AG04450 (cell line): Measurements from ENCODE around the gene DESI2. TPM values are rescaled to one million over a fixed set of nuclear protein-coding genes. Genes with fewer than 3 reads are reported as not detected.
"Not testable (repeated sequence)": the region's sequence is repeated elsewhere in the genome, so short reads cannot be mapped to it uniquely, and the experiment has no call there.

Source experiments
- CTCF ChIA-PET: fragments of 300-600, 350-600 bp; formaldehyde crosslinking; extraction: SDS; loops from one replicate; lab custom pipeline; 2022; ENCODE audit warnings: antibody characterized with exemption, inconsistent platforms; lab: Charles Lee
- POLR2A ChIA-PET: fragments of 350-600 bp; formaldehyde crosslinking; extraction: SDS; loops from one replicate; lab custom pipeline; 2021; ENCODE audit warnings: antibody characterized with exemption, inconsistent platforms; lab: Yijun Ruan, JAX
- DNase-seq: peaks from one replicate; pipeline ENCODE4 v3.0.0-alpha.2; 2011; ENCODE audit warnings: low read depth, low spot score
- H3K27ac ChIP-seq: one replicate; pipeline ENCODE4 v1.5.1; 2012; ENCODE audit warnings: low read depth, low read length, control low read depth
- H3K27me3 ChIP-seq: one replicate; pipeline ENCODE4 v1.6.0; 2012; ENCODE audit warnings: low read length; ENCODE audit not compliant: control insufficient read depth, insufficient read depth
- H3K4me3 ChIP-seq: 2 replicates; pipeline ENCODE4 v1.5.1; 2011; ENCODE audit warnings: mild to moderate bottlenecking, low read depth, low read length, control low read depth
- H3K9me3 ChIP-seq: 2 replicates; pipeline ENCODE4 v1.5.1; 2012; ENCODE audit warnings: low read length; ENCODE audit not compliant: control insufficient read depth, insufficient read depth
- polyA plus RNA-seq: library from polyadenylated mRNA; depleted of rRNA; stranded (reverse); fragments of >200 nt; gene quantifications from 2 replicates; pipeline ENCODE4 v1.2.3, GENCODE V29; 2011
- TF ChIP-seq, protein P1 (sequence below): IDR thresholded peaks from 2 replicates; pipeline ENCODE4 v1.5.1; 2011; ENCODE audit warnings: low read depth, low read length, control low read depth, inconsistent platforms

Gene DESI2
- polyA plus RNA-seq, 1 experiment = 60.2 TPM

DNA sequence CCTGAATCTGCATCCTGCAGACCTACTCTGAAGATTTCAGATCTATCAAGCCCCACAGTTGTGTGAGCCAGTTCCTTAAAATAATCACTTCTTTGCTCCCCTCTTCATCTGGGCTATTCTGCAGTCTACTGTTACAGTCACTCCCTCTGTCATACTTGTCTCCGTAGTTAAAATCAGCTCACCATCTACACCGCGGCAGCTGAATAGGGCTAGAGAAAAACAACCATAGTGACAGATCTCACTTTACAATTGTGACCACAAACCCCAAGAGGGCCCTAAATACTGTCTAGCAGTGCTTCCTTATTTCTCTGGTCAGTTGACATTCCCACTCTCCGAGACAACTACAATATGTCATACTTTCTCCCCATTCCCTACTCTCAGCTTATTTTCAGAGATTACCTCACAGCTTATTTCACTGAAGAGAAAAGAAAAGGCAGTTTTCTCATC lies 12.9 kb downstream of the DESI2 start:
- Histone ChIP-seq H3K27me3 (no peaks in the 10 kb centered on the region), H3K4me3 (no peak overlapping the region), H3K9me3 (no peaks in the 10 kb centered on the region), H3K27ac (no peak overlapping the region)
- TF ChIP-seq, protein P1, sequence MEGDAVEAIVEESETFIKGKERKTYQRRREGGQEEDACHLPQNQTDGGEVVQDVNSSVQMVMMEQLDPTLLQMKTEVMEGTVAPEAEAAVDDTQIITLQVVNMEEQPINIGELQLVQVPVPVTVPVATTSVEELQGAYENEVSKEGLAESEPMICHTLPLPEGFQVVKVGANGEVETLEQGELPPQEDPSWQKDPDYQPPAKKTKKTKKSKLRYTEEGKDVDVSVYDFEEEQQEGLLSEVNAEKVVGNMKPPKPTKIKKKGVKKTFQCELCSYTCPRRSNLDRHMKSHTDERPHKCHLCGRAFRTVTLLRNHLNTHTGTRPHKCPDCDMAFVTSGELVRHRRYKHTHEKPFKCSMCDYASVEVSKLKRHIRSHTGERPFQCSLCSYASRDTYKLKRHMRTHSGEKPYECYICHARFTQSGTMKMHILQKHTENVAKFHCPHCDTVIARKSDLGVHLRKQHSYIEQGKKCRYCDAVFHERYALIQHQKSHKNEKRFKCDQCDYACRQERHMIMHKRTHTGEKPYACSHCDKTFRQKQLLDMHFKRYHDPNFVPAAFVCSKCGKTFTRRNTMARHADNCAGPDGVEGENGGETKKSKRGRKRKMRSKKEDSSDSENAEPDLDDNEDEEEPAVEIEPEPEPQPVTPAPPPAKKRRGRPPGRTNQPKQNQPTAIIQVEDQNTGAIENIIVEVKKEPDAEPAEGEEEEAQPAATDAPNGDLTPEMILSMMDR = no peak
- ChIA-PET POLR2A (interaction anchor here (0.6 kb wide), 1 partner anchor 1297 kb away, joined by 3 read pairs; no protein-coding TSS in a partner anchor), CTCF (interaction anchor here (1.1 kb wide), 1 partner anchor 10 kb away, joined by 3 read pairs; no protein-coding TSS in a partner anchor)
- DNase-seq = no peak

DNA sequence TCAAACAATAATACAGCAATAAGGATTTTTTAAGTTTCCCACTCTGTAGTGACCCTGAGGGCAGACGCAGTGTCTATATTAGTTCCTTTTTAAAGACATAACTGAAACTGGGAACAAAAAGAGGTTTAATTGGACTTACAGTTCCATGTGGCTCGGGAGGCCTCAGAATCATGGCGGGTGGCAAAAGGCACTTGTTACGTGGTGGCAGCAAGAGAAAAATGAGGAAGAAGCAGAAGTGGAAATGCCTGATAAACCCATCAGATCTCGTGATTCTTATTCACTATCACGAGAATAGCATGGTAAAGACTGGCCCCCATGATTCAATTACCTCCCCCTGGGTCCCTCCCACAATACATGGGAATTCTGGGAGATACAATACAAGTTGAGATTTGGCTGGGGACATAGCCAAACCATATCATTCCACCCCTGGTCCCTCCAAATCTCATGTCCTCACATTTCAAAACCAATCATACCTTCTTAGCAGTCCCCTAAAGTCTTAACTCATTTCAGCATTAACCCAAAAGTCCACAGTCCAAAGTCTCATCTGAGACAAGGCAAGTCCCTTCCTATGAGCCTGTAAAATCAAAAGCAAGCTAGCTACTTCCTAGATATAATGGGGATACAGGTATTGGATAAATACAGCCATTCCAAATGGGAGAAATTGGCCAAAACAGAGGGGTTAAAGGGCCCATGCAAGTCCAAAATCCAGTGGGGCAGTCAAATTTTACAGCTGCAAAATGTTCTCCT lies 13.9 kb downstream of the DESI2 start:
- DNase-seq, H3K9me3 ChIP-seq, POLR2A ChIA-PET, H3K27me3 ChIP-seq, CTCF ChIA-PET, H3K4me3 ChIP-seq, H3K27ac ChIP-seq: not testable (repeated sequence)

DNA sequence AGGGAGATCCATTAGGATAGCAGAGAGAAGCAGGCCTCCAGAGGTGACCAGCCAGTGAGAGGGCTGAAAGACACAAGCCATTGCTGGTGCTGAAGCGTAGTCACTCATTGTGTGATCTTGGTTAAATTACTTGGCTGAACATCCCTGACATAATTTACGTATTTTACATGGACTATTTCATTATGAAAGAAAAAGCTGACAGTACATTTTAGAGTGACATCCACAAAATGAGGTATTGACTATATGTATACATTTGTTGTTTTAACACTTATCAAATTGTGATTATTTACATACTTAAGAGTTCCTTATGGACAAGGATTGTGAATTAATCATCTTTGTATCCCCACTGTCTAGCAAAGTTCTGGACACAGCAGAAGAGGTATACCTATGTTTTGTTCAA lies 14.9 kb downstream of the DESI2 start:
- ChIA-PET CTCF (no interaction called here), POLR2A (no interaction called here)
- Histone ChIP-seq H3K27ac (no peak overlapping the region), H3K4me3 (no peak overlapping the region), H3K9me3 (no peaks in the 10 kb centered on the region), H3K27me3 (no peaks in the 10 kb centered on the region)
- no peak for DNase-seq
- TF ChIP-seq, protein P1 = no peak

DNA sequence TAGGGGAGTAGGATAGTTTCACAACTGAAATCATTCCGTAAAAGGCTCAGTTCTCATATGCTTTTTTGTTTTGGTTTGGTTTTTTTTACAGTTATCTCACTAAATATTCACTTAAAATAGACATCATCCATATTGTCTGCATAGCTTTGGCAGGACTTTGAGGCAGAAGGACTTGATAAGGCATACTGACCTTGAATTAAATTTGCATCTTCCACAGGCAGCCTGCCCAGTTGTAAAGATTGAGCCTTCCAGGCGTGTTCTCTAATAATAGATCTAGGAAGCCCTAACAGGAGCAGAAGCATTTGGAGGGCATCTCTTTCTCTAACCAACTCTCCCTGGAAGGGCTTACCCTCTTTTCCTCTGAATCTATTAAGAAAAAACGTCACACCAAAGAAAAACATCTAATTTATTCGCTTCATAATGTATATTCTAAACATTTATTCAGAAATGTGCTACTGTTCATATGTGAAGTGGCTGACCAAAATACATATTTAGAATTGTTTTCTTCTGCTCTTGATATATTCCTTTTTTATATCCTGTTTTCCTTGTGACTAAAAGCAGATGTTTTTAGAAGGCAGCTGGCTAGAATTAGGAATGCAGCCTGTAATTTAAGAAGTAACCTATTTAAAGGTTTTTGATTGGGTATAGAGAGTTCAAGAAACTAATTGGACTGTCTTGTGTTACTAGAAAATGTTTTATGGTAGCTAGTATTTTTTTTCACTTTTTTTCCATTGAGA lies 20.2 kb downstream of the DESI2 start:
- DNase-seq = no peak
- Histone ChIP-seq H3K9me3 (no peaks in the 10 kb centered on the region), H3K27ac (peak overlapping the region; percentile 79), H3K4me3 (no peak overlapping the region), H3K27me3 (no peaks in the 10 kb centered on the region)
- TF ChIP-seq, protein P1 = no peak
- POLR2A ChIA-PET = no interaction called here
- CTCF ChIA-PET = interaction anchor here (0.6 kb wide), 1 partner anchor 10 kb away, joined by 3 read pairs; no protein-coding TSS in a partner anchor

DNA sequence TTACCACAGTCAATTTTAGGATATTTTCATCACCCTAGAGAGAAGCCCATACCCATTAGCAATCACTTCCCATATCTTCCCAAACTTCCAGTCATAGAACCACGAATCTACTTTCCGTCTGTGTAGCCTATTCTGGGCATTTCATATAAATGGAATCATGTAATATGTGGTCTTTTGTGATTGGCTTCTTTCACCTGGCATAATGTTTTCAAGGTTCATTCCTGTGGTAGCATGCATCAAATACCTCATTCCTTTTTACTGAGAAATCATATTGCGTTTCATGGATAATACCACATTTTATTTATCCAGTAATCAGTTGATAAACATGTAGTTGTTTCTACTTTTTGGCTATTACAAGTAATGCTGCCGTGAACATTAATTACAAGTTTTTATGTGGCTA lies 21.5 kb downstream of the DESI2 start:
- Histone ChIP-seq H3K27me3 (no peaks in the 10 kb centered on the region), H3K27ac (no peak overlapping the region), H3K4me3 (no peak overlapping the region), H3K9me3 (no peaks in the 10 kb centered on the region)
- TF ChIP-seq, protein P1 = no peak
- ChIA-PET POLR2A (no interaction called here), CTCF (no interaction called here)
- no peak for DNase-seq
